ENCODE measurements around the gene GOLGA1.

DNA sequence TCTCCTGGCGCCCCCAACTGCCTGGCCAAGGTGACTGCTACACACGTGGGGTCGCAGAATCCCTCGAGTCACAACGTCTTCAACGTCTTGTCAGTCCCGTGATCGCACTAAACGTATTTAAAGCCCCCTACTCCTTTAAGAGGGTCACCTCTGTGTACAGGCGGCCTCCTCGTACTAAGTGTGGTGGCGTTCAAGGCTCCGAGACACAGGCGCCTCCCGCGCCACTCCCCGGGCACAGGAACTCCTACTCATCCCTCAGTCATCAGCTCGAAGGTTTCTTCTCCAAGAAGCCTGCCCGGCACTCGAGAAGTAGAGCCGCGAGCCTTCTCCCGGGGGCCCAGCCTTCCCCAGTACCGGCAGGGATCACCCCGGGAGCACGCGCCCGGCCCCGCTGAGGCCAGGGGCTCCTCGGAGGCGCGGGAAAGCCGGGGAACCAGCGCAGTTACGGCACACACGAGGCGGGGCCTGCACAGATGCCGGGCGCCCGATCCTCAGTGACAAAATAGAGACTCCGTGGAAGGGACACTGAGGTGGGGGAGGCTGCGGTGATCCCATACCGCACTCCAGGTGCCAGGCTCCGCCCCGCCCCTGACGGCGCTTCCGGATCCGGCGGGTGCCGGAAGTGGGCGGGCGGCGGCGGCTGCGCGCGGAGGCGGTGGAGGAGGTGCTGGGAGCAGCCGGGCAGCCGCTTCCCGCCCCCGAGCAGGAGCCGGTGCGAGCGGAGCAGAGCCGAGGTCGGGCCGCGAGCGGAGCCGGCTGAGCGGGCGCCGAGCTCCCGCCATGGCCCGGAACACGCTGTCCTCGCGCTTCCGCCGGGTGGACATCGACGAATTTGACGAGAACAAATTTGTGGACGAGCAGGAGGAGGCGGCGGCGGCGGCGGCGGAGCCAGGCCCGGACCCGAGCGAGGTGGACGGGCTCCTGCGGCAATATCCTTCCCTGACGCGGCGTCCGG, 72.1 kb downstream of the GOLGA1 start:
- peak; percentile 83 for TF ChIP-seq POLR2A (IDR thresholded peaks at IDR 0.05)
- TF ChIP-seq, protein P1, sequence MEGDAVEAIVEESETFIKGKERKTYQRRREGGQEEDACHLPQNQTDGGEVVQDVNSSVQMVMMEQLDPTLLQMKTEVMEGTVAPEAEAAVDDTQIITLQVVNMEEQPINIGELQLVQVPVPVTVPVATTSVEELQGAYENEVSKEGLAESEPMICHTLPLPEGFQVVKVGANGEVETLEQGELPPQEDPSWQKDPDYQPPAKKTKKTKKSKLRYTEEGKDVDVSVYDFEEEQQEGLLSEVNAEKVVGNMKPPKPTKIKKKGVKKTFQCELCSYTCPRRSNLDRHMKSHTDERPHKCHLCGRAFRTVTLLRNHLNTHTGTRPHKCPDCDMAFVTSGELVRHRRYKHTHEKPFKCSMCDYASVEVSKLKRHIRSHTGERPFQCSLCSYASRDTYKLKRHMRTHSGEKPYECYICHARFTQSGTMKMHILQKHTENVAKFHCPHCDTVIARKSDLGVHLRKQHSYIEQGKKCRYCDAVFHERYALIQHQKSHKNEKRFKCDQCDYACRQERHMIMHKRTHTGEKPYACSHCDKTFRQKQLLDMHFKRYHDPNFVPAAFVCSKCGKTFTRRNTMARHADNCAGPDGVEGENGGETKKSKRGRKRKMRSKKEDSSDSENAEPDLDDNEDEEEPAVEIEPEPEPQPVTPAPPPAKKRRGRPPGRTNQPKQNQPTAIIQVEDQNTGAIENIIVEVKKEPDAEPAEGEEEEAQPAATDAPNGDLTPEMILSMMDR (IDR thresholded peaks at IDR 0.05) = no peak
